GM21619 (cell line): ENCODE results near the gene INSC.

ENCODE experiments used
- ATAC-seq: cut with Tn5 transposase; IDR thresholded peaks from one replicate; pipeline ENCODE4 v1.9.1; 2021; ENCODE audit not compliant: unreplicated experiment

INSC gene

GRCh38 chr11:15145151-15145550 is 30.4 kb downstream of the INSC start:
- ATAC-seq, result no peak

- no peak for ATAC-seq
These were observed 30.9 kb downstream of the INSC start for GRCh38 chr11:15145615-15146014.

- no peak for ATAC-seq
These were observed 31.7 kb downstream of the INSC start for GRCh38 chr11:15146271-15147003.

- ATAC-seq, result no peak
These were observed 33.4 kb downstream of the INSC start for GRCh38 chr11:15148169-15148568.

GRCh38 chr11:15149050-15149449 is 34.3 kb downstream of the INSC start:
- no peak for ATAC-seq

GRCh38 chr11:15150507-15150906 is 35.8 kb downstream of the INSC start:
- ATAC-seq, result no peak

- ATAC-seq, result no peak
These were observed 38.5 kb downstream of the INSC start for GRCh38 chr11:15153231-15153630.

- ATAC-seq, result no peak
These were observed 42.5 kb downstream of the INSC start for GRCh38 chr11:15157181-15157580.

- ATAC-seq, result no peak
These were observed 42.9 kb downstream of the INSC start for GRCh38 chr11:15157606-15158137.

- ATAC-seq, result no peak
These were observed 43.8 kb downstream of the INSC start for GRCh38 chr11:15158351-15159015.

- ATAC-seq, result peak; percentile 90
These were observed 44.4 kb downstream of the INSC start for GRCh38 chr11:15159085-15159484.

GRCh38 chr11:15161790-15162189 is 47.1 kb downstream of the INSC start:
- ATAC-seq, result no peak

GRCh38 chr11:15163136-15163535 is 48.4 kb downstream of the INSC start:
- ATAC-seq, result no peak

- no peak for ATAC-seq
These were observed 51.5 kb downstream of the INSC start for GRCh38 chr11:15166204-15166603.

- no peak for ATAC-seq
These were observed 55.3 kb downstream of the INSC start for GRCh38 chr11:15169815-15170551.

GRCh38 chr11:15170698-15171097 is 56.0 kb downstream of the INSC start:
- no peak for ATAC-seq

GRCh38 chr11:15171956-15172355 is 57.2 kb downstream of the INSC start:
- no peak for ATAC-seq

- no peak for ATAC-seq
These were observed 61.1 kb downstream of the INSC start for GRCh38 chr11:15175831-15176230.

- ATAC-seq, result no peak
These were observed 62.0 kb downstream of the INSC start for GRCh38 chr11:15176646-15177163.

GRCh38 chr11:15177491-15177890 is 62.8 kb downstream of the INSC start:
- ATAC-seq, result no peak

GRCh38 chr11:15178214-15178613 is 63.5 kb downstream of the INSC start:
- no peak for ATAC-seq
